ENCODE data around the gene BEST3.

- TF ChIP-seq CTCF (conservative IDR thresholded peaks at IDR 0.05; ENCODE audit: low read depth, low read length): no peak
- no peak for TF ChIP-seq CHD1 (IDR thresholded peaks at IDR 0.05; ENCODE audit: low read depth, low read length)
- no peak for TF ChIP-seq POLR2A (IDR thresholded peaks at IDR 0.05; ENCODE audit: low read depth, low read length)
- no peak for TF ChIP-seq FOS (IDR thresholded peaks at IDR 0.05; ENCODE audit: low read depth, low read length)
- TF ChIP-seq RAD21 (IDR thresholded peaks at IDR 0.05; ENCODE audit: low read length): no peak
- TF ChIP-seq CEBPB (IDR thresholded peaks at IDR 0.05; ENCODE audit: low read depth, low read length): no peak
- no peak for TF ChIP-seq SMC3 (IDR thresholded peaks at IDR 0.05; ENCODE audit: low read depth, low read length)
- no peak for TF ChIP-seq USF2 (IDR thresholded peaks at IDR 0.05; ENCODE audit: low read depth, low read length)
- no peak for TF ChIP-seq MAZ (IDR thresholded peaks at IDR 0.05; ENCODE audit: borderline replicate concordance, low read depth, low read length)
- no peak for TF ChIP-seq BHLHE40 (IDR thresholded peaks at IDR 0.05; ENCODE audit: low read depth, low read length)
- no peak for TF ChIP-seq MXI1 (IDR thresholded peaks at IDR 0.05; ENCODE audit: borderline replicate concordance, low read depth, low read length)
- no peak; the same call in 1 of the 2 replicates for TF ChIP-seq MAFK (IDR thresholded peaks at IDR 0.05; ENCODE audit: low read depth, low read length)
- TF ChIP-seq RFX5 (IDR thresholded peaks at IDR 0.05; ENCODE audit: low read depth, low read length): no peak
- no peak for TF ChIP-seq RCOR1 (IDR thresholded peaks at IDR 0.05; ENCODE audit: insufficient replicate concordance, low read length)
Measured at GRCh38 chr12:69657376-69658137, 41.5 kb downstream of the BEST3 start.

Measured in IMR-90 (cell line).